ENCODE results near the gene UGT1A8. TPM values are rescaled to one million over a fixed set of nuclear protein-coding genes. Genes with fewer than 3 reads are reported as not detected.

UGT1A8 gene
- total RNA-seq, 1 experiment from 2014 or later = not detected

GRCh38 chr2:233807966-233808935 is 190.8 kb downstream of the UGT1A8 start:
- in situ Hi-C loops (cut with HindIII; ENCODE audit: low sequenced_read_pairs) = no loop called here
- DNase-seq (ENCODE audit: low spot score) = no peak

- no peak for DNase-seq (ENCODE audit: low spot score)
- in situ Hi-C loops (cut with HindIII; ENCODE audit: low sequenced_read_pairs) = no loop called here
Measured at GRCh38 chr2:233810385-233810784, 193.0 kb downstream of the UGT1A8 start.

DNA sequence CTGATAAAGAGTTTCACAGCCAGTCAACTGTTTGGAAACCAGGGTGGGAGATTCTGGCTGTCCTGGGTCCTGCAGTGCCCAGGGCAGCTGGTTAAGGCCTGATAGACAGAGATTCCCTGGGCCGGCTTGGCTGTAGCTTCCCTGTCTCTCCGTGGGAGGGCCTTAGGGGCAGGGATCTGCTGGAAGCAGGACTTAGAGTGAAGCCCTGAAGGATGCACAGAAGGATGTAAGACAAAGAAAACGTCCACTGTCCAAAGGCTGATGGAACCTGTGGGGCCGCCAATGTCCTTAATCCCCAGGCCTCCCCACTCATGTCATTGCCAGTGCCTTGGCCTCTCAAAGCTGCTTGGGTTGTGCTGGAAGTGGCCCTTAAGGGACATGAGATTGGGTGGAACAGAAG is 193.7 kb downstream of the UGT1A8 start:
- in situ Hi-C loops (cut with HindIII; ENCODE audit: low sequenced_read_pairs) = no loop called here
- DNase-seq (ENCODE audit: low spot score) = no peak

- DNase-seq (ENCODE audit: low spot score) = no peak
- in situ Hi-C loops (cut with HindIII; ENCODE audit: low sequenced_read_pairs) = no loop called here
Measured at GRCh38 chr2:233811732-233812131, 194.3 kb downstream of the UGT1A8 start.

DNA sequence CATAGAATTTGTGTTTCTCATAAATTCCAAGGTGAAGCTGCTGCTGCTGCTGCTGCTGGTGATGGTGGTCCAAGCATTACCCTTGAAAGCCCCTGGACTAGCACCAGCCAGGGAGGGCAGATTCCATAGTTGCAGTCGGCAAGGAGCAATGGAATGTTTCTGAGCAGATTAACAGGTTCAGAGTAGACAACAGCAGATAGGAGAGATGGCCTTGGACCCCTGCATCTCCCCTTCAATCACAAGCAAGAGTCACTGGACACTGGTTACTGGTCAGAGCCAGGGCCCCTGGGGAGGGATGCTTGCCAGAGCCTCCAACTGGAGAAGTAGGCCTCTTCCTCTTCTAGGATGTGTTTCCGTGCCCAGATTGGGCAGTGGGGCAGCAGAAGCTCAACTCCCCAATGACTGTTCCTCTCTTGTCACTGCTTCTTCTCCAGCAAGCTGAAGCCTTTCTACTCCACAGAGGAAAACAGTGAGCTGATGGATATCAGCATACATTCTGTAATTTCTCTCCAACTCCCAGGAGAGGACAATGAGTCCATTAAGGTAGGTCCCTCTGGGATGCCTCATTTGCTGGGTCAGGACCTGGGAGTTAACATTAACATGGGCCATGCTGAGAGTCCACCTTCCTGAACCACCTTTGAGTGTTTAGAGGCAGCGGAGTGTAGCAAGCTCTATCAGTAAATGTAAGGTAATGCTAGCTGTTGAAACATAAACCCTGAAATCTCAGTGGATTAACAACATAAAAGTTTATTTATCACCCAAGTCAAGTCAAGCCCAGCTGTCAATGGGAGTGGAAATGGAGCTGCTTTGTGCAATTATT is 196.0 kb downstream of the UGT1A8 start:
- no peak for DNase-seq (ENCODE audit: low spot score)
- in situ Hi-C loops (cut with HindIII; ENCODE audit: low sequenced_read_pairs) = no loop called here

GRCh38 chr2:233814056-233814835 is 196.8 kb downstream of the UGT1A8 start:
- in situ Hi-C loops (cut with HindIII; ENCODE audit: low sequenced_read_pairs) = no loop called here
- DNase-seq (ENCODE audit: low spot score) = no peak

DNA sequence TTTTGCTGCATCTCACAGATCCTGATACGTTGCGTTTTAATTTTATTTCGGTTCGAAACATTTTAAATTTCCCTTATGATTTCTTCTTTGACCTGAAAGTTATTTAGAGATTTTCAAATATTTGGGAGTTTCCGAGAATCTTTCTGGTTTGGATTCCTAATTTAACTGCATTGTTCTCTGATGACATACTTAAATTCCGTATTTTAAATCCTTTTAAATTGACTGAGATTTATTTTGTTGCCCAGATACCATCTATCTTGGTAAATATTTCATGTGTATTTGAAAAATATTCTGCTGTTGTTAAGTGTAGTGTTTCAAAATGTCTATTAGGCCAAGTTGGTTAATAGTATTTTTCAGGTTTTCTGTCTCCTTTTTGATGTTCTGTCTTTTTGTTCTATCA is 198.4 kb downstream of the UGT1A8 start:
- DNase-seq (ENCODE audit: low spot score) = no peak
- in situ Hi-C loops (cut with HindIII; ENCODE audit: low sequenced_read_pairs) = no loop called here

DNA sequence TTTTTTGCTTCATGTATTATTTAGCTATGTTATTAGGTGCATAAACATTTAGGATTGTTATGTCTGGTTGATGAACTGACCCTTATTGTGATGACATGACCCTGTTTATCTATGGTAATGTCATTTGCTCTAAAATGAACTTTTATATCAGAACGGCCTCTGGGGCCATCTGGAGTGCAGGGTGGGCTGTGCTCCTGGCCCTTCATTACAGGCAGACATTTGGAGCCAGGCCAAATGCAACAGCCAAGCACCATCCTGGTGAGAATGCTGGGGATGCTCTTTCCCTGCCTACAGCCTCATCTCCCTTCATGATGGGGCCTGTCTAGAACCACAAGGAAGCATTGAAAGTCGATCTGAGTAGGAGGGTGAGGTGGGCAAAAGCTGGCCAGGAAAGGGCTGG is 198.9 kb downstream of the UGT1A8 start:
- no peak for DNase-seq (ENCODE audit: low spot score)
- in situ Hi-C loops (cut with HindIII; ENCODE audit: low sequenced_read_pairs) = no loop called here

- no peak for DNase-seq (ENCODE audit: low spot score)
Measured at GRCh38 chr2:233816771-233817170, 199.3 kb downstream of the UGT1A8 start.

GRCh38 chr2:233817361-233817911 is 200.0 kb downstream of the UGT1A8 start:
- in situ Hi-C loops (cut with HindIII; ENCODE audit: low sequenced_read_pairs) = no loop called here
- DNase-seq (ENCODE audit: low spot score) = no peak

More at GRCh38 chr2:233816771-233817170, 199.3 kb downstream of the UGT1A8 start:
- in situ Hi-C loops (cut with HindIII; ENCODE audit: low sequenced_read_pairs) = no loop called here

DNA sequence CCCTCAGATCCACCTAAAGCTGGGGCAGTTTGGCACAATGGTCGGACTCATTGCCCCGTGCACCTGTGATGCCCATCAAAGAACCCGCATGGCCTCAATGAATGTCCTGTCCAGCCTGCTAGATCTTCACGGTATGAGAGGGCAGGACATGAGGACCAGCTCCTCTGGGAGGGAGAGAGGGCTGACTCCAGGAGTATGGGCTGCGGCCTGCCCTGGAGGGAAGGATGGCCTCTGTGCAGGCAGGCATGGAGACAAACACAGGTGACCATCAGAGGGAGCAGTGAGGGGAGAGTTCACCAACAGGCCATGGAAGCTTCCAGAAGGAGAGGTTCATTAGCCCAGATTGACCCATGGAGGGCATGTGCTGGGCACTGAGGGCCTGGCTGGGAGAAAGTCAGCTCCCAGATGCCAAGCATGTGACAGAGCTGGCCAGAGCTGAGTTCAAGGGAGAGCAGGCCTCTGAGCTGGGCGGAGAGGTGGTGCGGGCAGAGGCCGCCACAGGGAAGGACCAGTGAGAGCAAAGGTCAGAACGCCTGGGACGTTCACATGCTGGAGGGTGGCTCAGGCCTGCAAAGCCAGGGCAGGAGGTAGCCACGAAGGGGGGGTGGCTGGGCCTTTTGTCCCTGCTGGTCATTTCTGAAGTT is 200.7 kb downstream of the UGT1A8 start:
- DNase-seq (ENCODE audit: low spot score) = no peak
- in situ Hi-C loops (cut with HindIII; ENCODE audit: low sequenced_read_pairs) = no loop called here

DNA sequence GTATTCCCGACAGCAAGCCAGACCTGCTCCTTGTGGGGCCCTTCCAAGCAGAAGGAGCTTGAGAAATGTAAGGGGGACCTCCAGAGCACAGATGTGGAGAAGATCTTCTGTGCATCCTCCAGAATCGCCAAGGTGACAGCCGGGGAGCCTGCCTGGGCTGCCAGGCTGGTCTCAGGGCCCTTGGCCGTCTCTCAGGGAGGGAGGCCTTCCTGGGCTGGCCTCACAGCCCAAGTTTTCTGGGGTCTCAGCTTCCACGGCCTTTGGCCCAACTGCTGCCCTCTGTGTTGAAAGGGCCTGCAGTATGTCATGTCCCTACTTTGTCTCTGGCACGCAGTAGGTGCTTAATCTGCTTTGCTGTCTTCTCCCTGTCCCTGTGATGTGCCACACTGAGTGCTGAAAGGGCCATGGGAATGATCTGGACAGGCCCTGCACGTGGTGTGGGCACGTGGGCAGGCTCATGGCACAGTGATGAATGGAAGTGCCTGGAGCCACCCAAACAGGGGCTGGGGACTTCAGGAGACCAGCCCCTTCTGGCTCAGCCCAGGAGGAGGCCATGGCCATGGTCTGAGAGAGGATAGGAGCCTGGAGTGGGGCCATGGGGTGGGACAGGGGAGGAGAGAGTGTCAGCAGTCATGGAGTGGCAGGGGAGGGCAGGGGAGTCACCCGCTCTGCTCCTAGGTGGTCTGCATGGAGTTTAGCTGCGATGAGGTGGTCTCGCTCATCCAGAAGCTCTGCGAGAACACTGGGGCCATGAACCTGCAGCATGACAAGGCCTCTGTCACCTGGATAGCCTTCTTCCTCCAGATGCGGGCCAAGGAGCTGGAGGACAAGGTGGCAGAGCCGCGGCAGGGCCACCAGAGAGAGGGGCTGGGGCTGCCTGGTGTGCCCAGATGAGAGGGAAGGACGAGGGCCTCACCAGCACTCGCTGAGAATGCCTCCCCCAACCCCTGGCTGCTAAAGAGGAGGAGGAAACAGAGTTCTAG is 201.5 kb downstream of the UGT1A8 start:
- no peak for DNase-seq (ENCODE audit: low spot score)
- in situ Hi-C loops (cut with HindIII; ENCODE audit: low sequenced_read_pairs) = no loop called here

DNA sequence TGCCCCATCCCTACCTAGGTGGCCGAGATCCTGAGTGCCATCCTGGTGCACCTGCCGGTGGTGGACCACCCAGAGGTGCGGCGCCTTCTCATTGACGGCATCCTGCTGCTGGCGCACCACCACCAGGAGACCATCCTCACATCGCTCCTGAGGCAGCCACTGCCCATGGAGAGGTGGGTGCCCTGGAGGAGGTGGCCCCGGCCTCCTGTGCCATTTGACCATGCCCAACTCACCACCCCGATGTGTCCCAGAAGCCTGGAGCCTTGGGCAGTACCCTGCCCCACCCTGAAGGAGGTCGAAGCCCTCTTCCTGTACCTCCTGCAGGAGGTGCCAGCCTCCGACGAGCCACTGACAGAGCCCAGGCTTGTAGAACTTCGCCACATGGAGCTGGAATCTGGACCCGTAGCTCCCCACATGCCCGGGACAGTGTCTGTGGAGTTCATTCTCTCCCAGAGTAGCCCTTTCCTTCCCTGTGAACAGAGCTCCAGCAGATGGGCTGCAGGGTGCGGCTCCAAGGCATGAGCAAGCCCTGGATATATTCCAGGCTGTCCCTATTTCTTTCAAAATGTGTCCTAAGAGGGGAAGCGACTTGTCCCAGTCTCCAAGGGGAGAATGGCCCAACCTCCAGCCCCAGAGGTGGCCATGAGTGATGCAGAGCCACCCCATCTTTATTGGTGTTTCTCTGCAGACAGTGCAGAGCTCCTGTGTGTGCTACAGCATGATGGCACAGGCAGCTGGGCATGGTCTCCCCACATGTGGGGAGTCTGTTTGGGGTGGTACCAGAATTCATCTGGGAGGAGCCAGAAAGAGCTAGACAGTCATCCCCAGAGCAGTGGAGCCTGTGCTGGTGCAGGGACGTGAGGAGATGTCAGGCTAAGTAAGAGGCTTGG is 202.7 kb downstream of the UGT1A8 start:
- DNase-seq (ENCODE audit: low spot score) = no peak
- in situ Hi-C loops (cut with HindIII; ENCODE audit: low sequenced_read_pairs) = no loop called here

- no peak for DNase-seq (ENCODE audit: low spot score)
- in situ Hi-C loops (cut with HindIII; ENCODE audit: low sequenced_read_pairs) = no loop called here
Measured at GRCh38 chr2:233820774-233821105, 203.3 kb downstream of the UGT1A8 start.

GRCh38 chr2:233821196-233821595 is 203.8 kb downstream of the UGT1A8 start:
- in situ Hi-C loops (cut with HindIII; ENCODE audit: low sequenced_read_pairs) = no loop called here
- no peak for DNase-seq (ENCODE audit: low spot score)

- no peak for DNase-seq (ENCODE audit: low spot score)
- in situ Hi-C loops (cut with HindIII; ENCODE audit: low sequenced_read_pairs) = no loop called here
Measured at GRCh38 chr2:233821709-233822100, 204.3 kb downstream of the UGT1A8 start.

All from G401 (cell line).